ENCODE results near the gene ATP2A2.

Gene ATP2A2

DNA sequence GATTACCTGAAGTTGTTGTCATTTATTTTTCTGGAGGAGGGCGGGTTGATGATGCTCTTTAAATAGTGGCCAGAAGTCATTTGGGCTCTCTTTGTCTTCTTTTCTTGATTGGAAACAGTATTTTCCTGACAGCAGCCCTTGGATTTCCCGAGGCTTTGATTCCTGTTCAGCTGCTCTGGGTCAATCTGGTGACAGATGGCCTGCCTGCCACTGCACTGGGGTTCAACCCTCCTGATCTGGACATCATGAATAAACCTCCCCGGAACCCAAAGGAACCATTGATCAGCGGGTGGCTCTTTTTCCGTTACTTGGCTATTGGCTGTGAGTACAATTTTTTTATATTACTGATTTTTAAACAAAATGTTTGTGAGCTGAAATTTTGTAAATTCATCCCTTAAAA is 62.1 kb downstream of the ATP2A2 start:
- no peak for DNase-seq (ENCODE audit: low spot score)
- TF ChIP-seq, protein P1, sequence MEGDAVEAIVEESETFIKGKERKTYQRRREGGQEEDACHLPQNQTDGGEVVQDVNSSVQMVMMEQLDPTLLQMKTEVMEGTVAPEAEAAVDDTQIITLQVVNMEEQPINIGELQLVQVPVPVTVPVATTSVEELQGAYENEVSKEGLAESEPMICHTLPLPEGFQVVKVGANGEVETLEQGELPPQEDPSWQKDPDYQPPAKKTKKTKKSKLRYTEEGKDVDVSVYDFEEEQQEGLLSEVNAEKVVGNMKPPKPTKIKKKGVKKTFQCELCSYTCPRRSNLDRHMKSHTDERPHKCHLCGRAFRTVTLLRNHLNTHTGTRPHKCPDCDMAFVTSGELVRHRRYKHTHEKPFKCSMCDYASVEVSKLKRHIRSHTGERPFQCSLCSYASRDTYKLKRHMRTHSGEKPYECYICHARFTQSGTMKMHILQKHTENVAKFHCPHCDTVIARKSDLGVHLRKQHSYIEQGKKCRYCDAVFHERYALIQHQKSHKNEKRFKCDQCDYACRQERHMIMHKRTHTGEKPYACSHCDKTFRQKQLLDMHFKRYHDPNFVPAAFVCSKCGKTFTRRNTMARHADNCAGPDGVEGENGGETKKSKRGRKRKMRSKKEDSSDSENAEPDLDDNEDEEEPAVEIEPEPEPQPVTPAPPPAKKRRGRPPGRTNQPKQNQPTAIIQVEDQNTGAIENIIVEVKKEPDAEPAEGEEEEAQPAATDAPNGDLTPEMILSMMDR (IDR thresholded peaks at IDR 0.05; ENCODE audit: extremely low read depth, missing control alignments): no peak

GRCh38 chr12:110343736-110344555 is 62.9 kb downstream of the ATP2A2 start:
- no peak for DNase-seq (ENCODE audit: low spot score)
- TF ChIP-seq, protein P1 (IDR thresholded peaks at IDR 0.05; ENCODE audit: extremely low read depth, missing control alignments): no peak

GRCh38 chr12:110344657-110345056 is 63.6 kb downstream of the ATP2A2 start:
- no peak for DNase-seq (ENCODE audit: low spot score)
- TF ChIP-seq, protein P1 (IDR thresholded peaks at IDR 0.05; ENCODE audit: extremely low read depth, missing control alignments): no peak

- no peak for DNase-seq (ENCODE audit: low spot score)
- TF ChIP-seq, protein P1 (IDR thresholded peaks at IDR 0.05; ENCODE audit: extremely low read depth, missing control alignments): no peak
Observed at GRCh38 chr12:110345176-110345661, 64.2 kb downstream of the ATP2A2 start.

- no peak for DNase-seq (ENCODE audit: low spot score)
- TF ChIP-seq, protein P1 (IDR thresholded peaks at IDR 0.05; ENCODE audit: extremely low read depth, missing control alignments): no peak
Observed at GRCh38 chr12:110345963-110346362, 64.9 kb downstream of the ATP2A2 start.

GRCh38 chr12:110347767-110348166 is 66.7 kb downstream of the ATP2A2 start:
- no peak for DNase-seq (ENCODE audit: low spot score)
- TF ChIP-seq, protein P1 (IDR thresholded peaks at IDR 0.05; ENCODE audit: extremely low read depth, missing control alignments): no peak

DNA sequence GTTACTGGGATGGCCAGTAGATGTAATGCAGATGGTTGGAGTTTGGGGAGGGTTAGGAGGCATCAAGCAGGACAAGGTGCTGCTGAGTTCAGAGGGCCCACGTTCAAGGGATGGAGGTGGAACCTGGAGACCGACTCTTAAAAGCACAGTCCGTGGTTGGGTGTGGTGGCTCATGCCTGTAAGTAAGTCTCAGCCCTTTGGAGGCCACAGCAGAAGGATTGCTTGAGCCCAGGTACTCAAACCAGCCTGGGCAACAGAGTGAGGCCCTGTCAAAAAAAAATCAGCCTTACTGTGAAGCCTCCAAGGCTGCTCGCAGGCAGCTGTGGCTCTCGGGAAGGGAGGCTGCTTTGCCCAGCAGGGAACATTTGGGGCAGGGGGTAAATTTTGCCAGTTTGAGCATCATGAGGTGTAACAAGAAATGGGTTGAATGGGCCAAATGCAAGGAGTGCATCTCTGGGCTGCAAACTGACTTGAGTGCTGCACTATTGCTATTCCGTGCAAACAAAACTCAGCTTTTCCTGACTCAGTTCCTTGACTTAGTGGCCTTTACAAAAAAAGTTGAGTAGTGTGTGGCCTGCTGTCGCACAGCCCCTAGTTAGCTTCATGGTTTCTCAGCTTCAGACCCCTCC is 67.5 kb downstream of the ATP2A2 start:
- TF ChIP-seq, protein P1 (IDR thresholded peaks at IDR 0.05; ENCODE audit: extremely low read depth, missing control alignments): no peak
- DNase-seq (ENCODE audit: low spot score): no peak
